BLaER1 (cell line): ENCODE measurements around the gene RILP.

Experiments used
- H3K27ac ChIP-seq: shearing (Covaris generic); formaldehyde crosslinking; 2 replicates; pipeline ENCODE4 v1.8.1; 2022
- H3K27me3 ChIP-seq: shearing (Covaris generic); formaldehyde crosslinking; 2 replicates; pipeline ENCODE4 v1.8.1; 2022
- H3K36me3 ChIP-seq: shearing (Covaris generic); formaldehyde crosslinking; 2 replicates; pipeline ENCODE4 v1.8.1; 2022
- H3K4me1 ChIP-seq: shearing (Covaris generic); formaldehyde crosslinking; 2 replicates; pipeline ENCODE4 v1.8.1; 2022
- H3K4me2 ChIP-seq: shearing (Covaris generic); formaldehyde crosslinking; 2 replicates; pipeline ENCODE4 v1.8.1; 2022
- H3K4me3 ChIP-seq: shearing (Covaris generic); formaldehyde crosslinking; 2 replicates; pipeline ENCODE4 v1.8.1; 2022
- H3K9ac ChIP-seq: shearing (Covaris generic); formaldehyde crosslinking; 2 replicates; pipeline ENCODE4 v1.8.1; 2022
- H3K9me3 ChIP-seq: shearing (Covaris generic); formaldehyde crosslinking; 2 replicates; pipeline ENCODE4 v1.8.1; 2022
- H4K20me1 ChIP-seq: shearing (Covaris generic); formaldehyde crosslinking; 2 replicates; pipeline ENCODE4 v1.8.1; 2022
- Cebpa-rat ChIP-seq: shearing (Covaris generic); IDR thresholded peaks from 2 replicates; pipeline ENCODE4 v1.8.1; 2022

RILP gene

DNA sequence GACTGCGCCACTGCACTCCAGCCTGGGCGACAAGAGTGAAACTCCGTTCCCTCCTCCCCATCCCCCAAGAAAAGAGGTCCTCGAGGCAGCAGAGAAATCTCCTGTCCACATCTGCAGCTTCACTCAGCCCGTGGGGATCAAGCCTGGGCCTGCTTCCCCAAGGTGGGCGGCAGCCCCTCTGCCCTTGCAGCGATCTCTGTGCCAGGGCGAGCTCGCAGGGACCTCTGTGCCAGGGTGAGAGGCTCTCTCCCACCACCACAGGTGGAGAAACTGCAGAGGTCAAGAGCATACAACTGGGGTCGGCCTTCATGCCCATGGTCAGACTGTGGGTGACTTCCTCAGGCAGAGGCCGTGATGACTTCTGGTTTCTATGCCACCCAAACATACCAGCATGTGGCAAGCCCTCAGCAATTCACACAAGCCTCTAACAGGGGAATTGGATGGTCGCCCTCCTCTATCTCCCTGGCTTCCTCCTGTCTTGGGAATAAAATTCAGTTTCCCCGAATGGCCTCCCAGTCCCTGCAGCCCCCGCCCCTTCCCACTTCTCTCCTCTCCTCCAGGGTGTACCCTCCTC lies 26.5 kb downstream of the RILP start:
- H3K36me3 ChIP-seq: no peaks in the 10 kb centered on the region
- H3K4me3 ChIP-seq: no peak overlapping the region
- no peak for TF ChIP-seq Cebpa-rat
- H3K27ac ChIP-seq: no peak overlapping the region
- no peaks in the 10 kb centered on the region; the same call in 1 of the 2 replicates for H3K27me3 ChIP-seq
- no peak overlapping the region for H3K9ac ChIP-seq
- no peak overlapping the region for H3K4me2 ChIP-seq
- H4K20me1 ChIP-seq: no peaks in the 10 kb centered on the region
- no peaks in the 10 kb centered on the region for H3K9me3 ChIP-seq
- H3K4me1 ChIP-seq: peaks cover 73% of the 10 kb centered on the region

DNA sequence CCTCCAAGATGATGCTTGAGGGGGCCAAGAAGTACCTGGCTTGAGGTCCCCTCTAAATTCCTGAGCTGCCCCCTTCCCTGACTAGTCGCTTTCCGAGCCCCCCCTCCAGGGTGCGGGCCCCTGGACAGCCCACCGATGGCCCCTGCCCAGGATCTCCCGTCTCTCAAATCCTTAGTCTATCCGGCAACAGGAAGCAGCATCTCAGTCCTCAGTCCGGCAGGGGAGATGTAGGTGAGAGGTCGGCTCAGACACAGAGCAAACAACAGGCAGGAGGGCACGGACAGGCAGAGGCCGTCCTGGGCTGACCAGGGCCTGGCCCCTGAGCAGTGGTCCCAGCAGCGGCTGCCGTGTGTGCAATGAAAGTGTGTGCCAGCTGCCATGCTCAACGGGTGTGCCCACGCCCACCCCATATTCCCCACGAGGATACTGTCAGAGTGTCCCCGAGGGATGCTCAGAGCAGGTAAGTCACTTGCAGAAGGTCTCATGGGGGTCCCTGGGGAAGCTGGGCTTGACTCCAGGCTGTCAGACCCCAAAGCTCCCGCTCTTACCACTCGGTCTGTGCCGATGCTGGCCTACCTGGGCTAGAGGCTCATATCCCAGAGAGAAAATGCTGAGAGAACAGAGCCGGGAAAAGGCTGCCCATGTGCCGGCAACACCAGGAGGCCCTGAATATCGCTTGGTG lies 28.3 kb downstream of the RILP start:
- Histone ChIP-seq H3K4me1 (peaks cover 73% of the 10 kb centered on the region), H3K36me3 (no peaks in the 10 kb centered on the region), H3K4me3 (no peak overlapping the region), H3K9me3 (no peaks in the 10 kb centered on the region), H3K27me3 (no peaks in the 10 kb centered on the region), H3K4me2 (peak overlapping the region; percentile 40), H4K20me1 (no peaks in the 10 kb centered on the region), H3K27ac (peak overlapping the region; percentile 45), H3K9ac (peak overlapping the region; percentile 38)
- no peak for TF ChIP-seq Cebpa-rat

DNA sequence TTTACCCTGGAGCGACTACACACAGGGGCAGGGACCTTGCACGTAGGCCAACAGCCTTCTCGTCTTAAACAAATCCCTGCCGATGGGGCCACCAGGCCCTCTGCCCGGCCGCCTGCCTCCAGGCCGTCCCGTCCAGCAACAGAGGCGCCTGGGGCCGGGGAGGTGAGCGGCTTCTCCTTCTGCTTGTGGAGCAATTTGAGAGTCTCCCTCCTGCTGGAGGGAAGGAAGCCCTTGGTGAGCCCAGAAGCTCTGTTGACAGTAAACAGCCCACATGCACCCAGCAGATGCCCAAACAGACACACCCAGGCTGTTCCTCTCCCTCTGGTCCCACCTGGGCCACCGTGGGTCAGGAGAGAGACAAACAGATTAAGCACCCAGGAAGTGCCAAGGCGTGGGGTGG lies 29.2 kb downstream of the RILP start:
- Histone ChIP-seq H3K9me3 (no peaks in the 10 kb centered on the region), H3K4me2 (peak overlapping the region; percentile 40; the same call in 1 of the 2 replicates), H3K36me3 (no peaks in the 10 kb centered on the region), H3K27ac (peak overlapping the region; percentile 45), H3K4me3 (no peak overlapping the region), H3K27me3 (no peaks in the 10 kb centered on the region), H4K20me1 (no peaks in the 10 kb centered on the region), H3K4me1 (peaks cover 67% of the 10 kb centered on the region), H3K9ac (peak overlapping the region; percentile 19; the same call in 1 of the 2 replicates)
- TF ChIP-seq Cebpa-rat: no peak

DNA sequence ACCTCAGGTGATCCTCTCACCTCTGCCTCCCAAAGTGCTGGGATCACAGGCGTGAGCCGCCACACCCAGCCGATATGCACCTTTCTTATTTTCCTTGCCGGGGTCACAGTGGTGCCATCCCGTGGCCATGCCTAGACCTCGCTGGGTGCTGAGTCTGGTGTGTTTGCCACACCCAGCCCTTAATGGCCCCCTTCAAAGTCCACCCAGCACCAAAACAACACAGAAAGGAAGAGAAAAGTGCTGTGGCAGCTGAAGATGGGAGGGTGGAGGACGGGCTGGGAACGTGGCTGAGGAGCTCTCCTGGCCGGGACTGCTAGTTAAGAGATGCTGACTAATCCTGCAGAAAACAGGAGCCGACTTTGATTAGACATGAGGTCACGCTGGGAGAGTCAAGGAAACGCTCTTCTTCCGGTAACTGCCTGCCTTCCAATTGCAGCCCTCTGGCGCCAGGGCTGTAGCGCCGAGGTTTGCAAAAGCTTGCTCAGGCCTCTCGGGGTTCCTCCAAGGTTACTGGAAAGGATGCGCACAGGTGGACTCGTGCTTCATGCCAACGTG lies 32.0 kb downstream of the RILP start:
- no peaks in the 10 kb centered on the region for H3K9me3 ChIP-seq
- peak overlapping the region; percentile 32; the same call in 1 of the 2 replicates for H3K9ac ChIP-seq
- TF ChIP-seq Cebpa-rat: no peak
- peak overlapping the region; percentile 3; the same call in 1 of the 2 replicates for H3K4me3 ChIP-seq
- peaks cover 5% of the 10 kb centered on the region; the same call in 1 of the 2 replicates for H3K36me3 ChIP-seq
- peak overlapping the region; percentile 72 for H3K4me2 ChIP-seq
- H3K4me1 ChIP-seq: peaks cover 74% of the 10 kb centered on the region
- no peaks in the 10 kb centered on the region for H4K20me1 ChIP-seq
- no peaks in the 10 kb centered on the region for H3K27me3 ChIP-seq
- H3K27ac ChIP-seq: peak overlapping the region; percentile 59

DNA sequence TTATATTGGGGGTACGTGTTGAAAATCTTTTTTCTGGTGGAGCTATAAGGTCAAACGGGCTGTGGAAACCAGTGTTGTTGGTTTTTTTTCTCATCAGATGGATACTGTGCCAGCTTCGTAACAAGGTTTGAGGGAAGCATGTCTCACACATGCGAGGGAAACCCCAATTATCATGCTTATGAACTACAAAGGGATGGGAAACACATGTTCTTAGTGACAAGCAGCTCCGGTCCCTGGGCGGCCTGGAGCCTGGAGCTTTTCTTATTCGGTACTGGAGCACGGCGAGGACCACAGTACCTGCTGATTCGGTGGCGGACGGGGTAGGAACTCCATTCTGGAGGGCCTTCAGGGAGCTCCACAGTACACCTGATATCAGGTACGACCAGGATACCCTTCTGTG lies 33.6 kb downstream of the RILP start:
- Histone ChIP-seq H3K27ac (peak overlapping the region; percentile 59; the same call in 1 of the 2 replicates), H3K27me3 (no peaks in the 10 kb centered on the region), H3K4me1 (peaks cover 83% of the 10 kb centered on the region), H3K9me3 (no peaks in the 10 kb centered on the region), H3K4me2 (no peak overlapping the region), H3K9ac (no peak overlapping the region), H3K4me3 (no peak overlapping the region), H3K36me3 (peaks cover 11% of the 10 kb centered on the region; the same call in 1 of the 2 replicates), H4K20me1 (no peaks in the 10 kb centered on the region)
- no peak for TF ChIP-seq Cebpa-rat

DNA sequence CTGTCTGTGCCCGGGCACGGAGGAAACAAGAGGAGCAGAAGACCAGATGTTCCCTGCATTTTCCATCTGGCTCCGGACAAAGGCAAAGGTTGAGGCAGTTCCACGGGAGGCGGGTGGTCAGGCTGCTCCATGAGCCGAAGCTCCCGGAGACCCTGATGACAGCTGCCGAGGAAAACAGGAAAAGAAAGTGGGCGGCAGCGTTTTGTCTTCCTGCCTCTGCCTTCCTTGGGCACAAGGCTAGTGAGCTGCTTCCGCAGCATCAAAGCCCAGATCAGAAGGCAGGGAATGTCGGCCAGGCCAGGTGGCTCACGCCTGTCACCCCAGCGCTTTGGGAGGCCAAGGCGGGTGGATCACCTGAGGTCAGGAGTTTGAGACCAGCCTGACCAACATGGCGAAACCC lies 37.3 kb downstream of the RILP start:
- TF ChIP-seq Cebpa-rat: no peak
- Histone ChIP-seq H3K27ac (0 out of 2 replicates have a peak overlapping the region, but pooled peaks have one; percentile 1), H3K4me1 (peaks cover 60% of the 10 kb centered on the region), H4K20me1 (no peaks in the 10 kb centered on the region), H3K9ac (no peak overlapping the region), H3K4me2 (peak overlapping the region; percentile 38), H3K4me3 (no peak overlapping the region), H3K36me3 (peaks cover 11% of the 10 kb centered on the region; the same call in 1 of the 2 replicates), H3K9me3 (no peaks in the 10 kb centered on the region), H3K27me3 (no peaks in the 10 kb centered on the region)

DNA sequence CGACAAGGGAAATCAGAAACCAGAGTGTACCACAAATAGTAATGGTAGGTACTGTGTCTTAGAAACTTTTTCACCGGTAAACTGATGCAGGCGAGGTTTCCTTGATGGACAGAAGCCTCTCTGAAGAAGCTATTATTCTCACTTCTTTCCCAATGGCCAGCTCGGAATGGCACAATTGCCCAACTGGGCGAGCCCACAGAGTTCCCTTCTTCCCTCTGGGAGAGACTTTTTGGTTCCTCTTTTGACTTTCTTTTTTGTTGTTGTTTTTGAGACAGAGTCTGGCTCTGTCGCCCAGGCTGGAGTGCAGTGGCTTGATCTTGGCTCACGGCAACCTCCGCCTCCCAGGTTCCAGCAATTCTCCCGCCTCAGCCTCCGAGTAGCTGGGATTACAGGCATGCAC lies 38.0 kb downstream of the RILP start:
- no peak overlapping the region for H3K4me3 ChIP-seq
- 0 out of 2 replicates have a peak overlapping the region, but pooled peaks have one; percentile 1 for H3K27ac ChIP-seq
- peaks cover 60% of the 10 kb centered on the region for H3K4me1 ChIP-seq
- H3K9me3 ChIP-seq: no peaks in the 10 kb centered on the region
- peak overlapping the region; percentile 38 for H3K4me2 ChIP-seq
- H3K9ac ChIP-seq: no peak overlapping the region
- no peaks in the 10 kb centered on the region for H3K27me3 ChIP-seq
- TF ChIP-seq Cebpa-rat: no peak
- H3K36me3 ChIP-seq: peaks cover 11% of the 10 kb centered on the region; the same call in 1 of the 2 replicates
- no peaks in the 10 kb centered on the region for H4K20me1 ChIP-seq

DNA sequence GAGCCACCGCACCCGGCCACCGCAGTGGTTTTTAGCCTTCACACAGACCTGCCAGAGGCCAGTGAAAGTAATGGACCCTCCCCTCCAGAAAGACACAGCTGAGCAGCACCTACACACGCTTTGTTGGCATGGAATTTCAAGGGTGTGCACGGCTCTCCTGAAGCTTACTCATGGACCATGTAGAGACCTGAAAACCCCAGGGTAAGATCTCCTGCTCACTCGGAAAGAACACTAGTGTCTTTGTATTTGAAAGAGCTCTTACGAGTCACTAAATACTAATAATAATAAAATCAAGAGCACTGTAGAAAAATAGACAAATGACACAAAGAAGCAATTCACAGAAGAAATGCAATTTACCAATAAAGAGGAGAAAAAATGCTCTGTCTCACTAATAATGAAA lies 41.0 kb downstream of the RILP start:
- Histone ChIP-seq H4K20me1 (no peaks in the 10 kb centered on the region), H3K9ac (no peak overlapping the region)

DNA sequence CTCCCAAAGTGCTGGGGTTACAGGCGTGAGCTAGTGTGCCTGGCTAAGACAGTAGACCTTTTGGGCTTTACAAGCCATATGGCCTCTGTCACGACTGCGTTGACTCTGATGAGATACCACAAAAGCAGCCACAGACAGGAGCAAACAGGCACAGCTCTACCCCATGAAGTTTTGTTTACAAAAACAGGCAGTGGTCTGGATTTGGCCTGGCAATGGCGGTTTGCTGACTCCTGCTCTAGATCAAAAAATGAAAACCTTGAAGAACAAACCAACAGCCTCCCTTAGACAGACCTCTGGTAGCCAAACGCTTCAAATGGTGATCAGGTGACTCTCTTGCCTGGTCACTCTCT lies 41.7 kb downstream of the RILP start:
- Histone ChIP-seq H3K9me3 (no peaks in the 10 kb centered on the region), H4K20me1 (no peaks in the 10 kb centered on the region), H3K4me2 (peak overlapping the region; percentile 85), H3K4me3 (no peak overlapping the region), H3K27ac (no peak overlapping the region), H3K4me1 (peaks cover 51% of the 10 kb centered on the region), H3K36me3 (peaks cover 7% of the 10 kb centered on the region; the same call in 1 of the 2 replicates), H3K27me3 (no peaks in the 10 kb centered on the region), H3K9ac (0 out of 2 replicates have a peak overlapping the region, but pooled peaks have one; percentile 12)
- TF ChIP-seq Cebpa-rat: no peak

More for the DNA sequence above, 41.0 kb downstream of the RILP start:
- Histone ChIP-seq H3K4me1 (peaks cover 55% of the 10 kb centered on the region), H3K4me3 (no peak overlapping the region), H3K4me2 (no peak overlapping the region), H3K27me3 (no peaks in the 10 kb centered on the region), H3K9me3 (no peaks in the 10 kb centered on the region), H3K27ac (no peak overlapping the region), H3K36me3 (peaks cover 11% of the 10 kb centered on the region; the same call in 1 of the 2 replicates)
- no peak for TF ChIP-seq Cebpa-rat
